Transverse colon (tissue), 4 donors: ENCODE data around the gene ZDHHC9. TPM values are rescaled to one million over a fixed set of nuclear protein-coding genes. Genes with fewer than 3 reads are reported as not detected.

Experiments
- DNase-seq: peaks from one replicate; pipeline ENCODE4 v3.0.0-alpha.2; 2019
- H3K27ac ChIP-seq, 4 donors: fragments of 200-600 bp; sonication (generic); 2 replicates each; pipeline ENCODE4 v1.5.1; 2016 to 2018; ENCODE audit warnings: inconsistent platforms in 4 of 4
- H3K27me3 ChIP-seq: fragments of 200-600 bp; sonication (generic); 2 replicates; pipeline ENCODE4 v1.5.1; 2017; ENCODE audit warnings: inconsistent platforms
- H3K36me3 ChIP-seq, 4 donors: fragments of 200-600 bp; sonication (generic); 2 replicates each; pipeline ENCODE4 v1.5.1; 2017 to 2019; ENCODE audit warnings: inconsistent platforms in 4 of 4
- H3K4me1 ChIP-seq, 4 donors: fragments of 200-600 bp; sonication (generic); 2 replicates each; pipeline ENCODE4 v1.5.1; 2017 to 2020; ENCODE audit warnings: inconsistent platforms in 4 of 4
- H3K4me3 ChIP-seq, 4 donors: fragments of 200-600 bp; sonication (generic); 1 replicate in 1 of 4; 2 replicates in 3 of 4; pipeline versions ENCODE4 v1.5.1 to v1.6.1; 2017 to 2019; ENCODE audit warnings: inconsistent platforms in 4 of 4
- H3K9me3 ChIP-seq, 2 donors: fragments of 200-600 bp; sonication (generic); 2 replicates each; pipeline ENCODE4 v1.5.1; 2017 to 2019; ENCODE audit warnings: inconsistent platforms in 2 of 2
- EP300 ChIP-seq: sonication (generic); formaldehyde crosslinking; IDR thresholded peaks from one replicate; pipeline ENCODE4 v1.6.1; 2017; ENCODE audit warnings: antibody characterized with exemption, low read depth
- POLR2A ChIP-seq: fragments of 450-650 bp; IDR thresholded peaks from one replicate; pipeline ENCODE4 v1.6.1; 2016; ENCODE audit warnings: antibody characterized with exemption, mild to moderate bottlenecking, moderate library complexity
- POLR2AphosphoS5 ChIP-seq, 3 donors: sonication (generic); formaldehyde crosslinking; IDR thresholded peaks; one replicate each; pipeline ENCODE4 v1.6.1; 2016; ENCODE audit warnings: antibody characterized with exemption in 3 of 3
- WGBS, 2 donors: methylation state at CpG; one replicate each; pipeline ENCODE4 v1.1.5; 2018; ENCODE audit warnings: low coverage in 1 of 2; 5-methylcytosine and 5-hydroxymethylcytosine counted together
- in situ Hi-C, 4 donors: fragments of 200-750 bp; cut with MboI; loops; one replicate each; pipeline versions ENCODE4 v1.15.0 to v1.15.1; 2017; ENCODE audit warnings: low sequenced_read_pairs in 3 of 4, low pct_ligation_motif_present in 1 of 4, low pct_unique_long_range_greater_than_20kb in 1 of 4
- intact Hi-C: fragments of 100-400 bp; cut with DNase I; formaldehyde crosslinking; loops from one replicate; pipeline ENCODE4 v1.15.1; 2023; ENCODE audit warnings: low total_unique reads
- total RNA-seq, 4 donors: library from RNA; depleted of rRNA; stranded (reverse); fragments of >200 nt; gene quantifications; one replicate each; pipeline ENCODE4 v1.1.0, GENCODE V29; 2016
- TF ChIP-seq, protein P1 (sequence below), 5 experiments: fragments of 200-600 bp in 3 of 5; fragments of 450-650 bp in 2 of 5; sonication (generic) in 3 of 5; IDR thresholded peaks; 1 replicate in 2 of 5; 2 replicates in 3 of 5; pipeline ENCODE4 v1.5.1; 2016 to 2017; ENCODE audit warnings: antibody characterized with exemption in 5 of 5, inconsistent platforms in 3 of 5, mild to moderate bottlenecking in 2 of 5, moderate library complexity in 1 of 5

Gene ZDHHC9
- total RNA-seq, 4 donors from 2014 or later, result 9.2 to 60.2 (median 30.7) TPM

DNA sequence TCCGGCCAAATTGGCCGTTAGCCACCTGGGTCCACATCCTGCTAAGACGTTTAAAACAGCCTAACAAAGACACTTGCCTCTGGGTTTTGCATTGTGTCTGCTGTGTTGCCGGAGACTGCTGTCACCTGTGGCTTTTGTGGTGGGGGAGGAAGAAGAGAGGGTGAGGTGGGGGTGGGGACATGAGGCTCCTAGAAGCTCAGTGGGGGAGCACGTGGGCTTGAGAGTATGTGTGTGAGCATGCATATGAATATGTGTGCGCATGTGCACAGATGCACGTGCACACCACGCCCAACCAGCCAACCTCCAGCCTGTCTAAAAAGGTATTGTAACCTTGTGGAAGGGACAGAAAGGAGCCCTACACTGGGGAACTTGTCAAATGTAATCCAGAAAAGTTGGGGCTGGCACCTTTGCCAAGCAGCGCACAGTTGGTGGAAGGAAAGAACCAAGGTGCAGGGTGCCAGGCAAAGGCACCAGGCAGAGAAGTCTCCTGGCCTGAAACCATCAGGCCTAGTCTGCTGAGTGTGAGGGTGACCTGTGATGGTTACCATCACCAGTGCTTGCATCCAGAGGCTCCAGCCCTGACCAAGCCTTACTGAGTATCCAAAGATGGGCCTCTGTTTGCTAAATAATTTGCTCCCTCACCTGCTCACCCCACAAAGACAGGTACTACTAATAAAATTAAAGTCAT, 74.1 kb downstream of the ZDHHC9 start:
- WGBS, 2 donors, result 72% methylated on average over 9 of the region's 9 CpGs; no CpG with 5 or more reads in 1 of the 2 donors
- H3K4me1 ChIP-seq, result peaks cover 0 to 12% (median 0%) of the 10 kb centered on the region in 4 donors
- TF ChIP-seq, protein P1, sequence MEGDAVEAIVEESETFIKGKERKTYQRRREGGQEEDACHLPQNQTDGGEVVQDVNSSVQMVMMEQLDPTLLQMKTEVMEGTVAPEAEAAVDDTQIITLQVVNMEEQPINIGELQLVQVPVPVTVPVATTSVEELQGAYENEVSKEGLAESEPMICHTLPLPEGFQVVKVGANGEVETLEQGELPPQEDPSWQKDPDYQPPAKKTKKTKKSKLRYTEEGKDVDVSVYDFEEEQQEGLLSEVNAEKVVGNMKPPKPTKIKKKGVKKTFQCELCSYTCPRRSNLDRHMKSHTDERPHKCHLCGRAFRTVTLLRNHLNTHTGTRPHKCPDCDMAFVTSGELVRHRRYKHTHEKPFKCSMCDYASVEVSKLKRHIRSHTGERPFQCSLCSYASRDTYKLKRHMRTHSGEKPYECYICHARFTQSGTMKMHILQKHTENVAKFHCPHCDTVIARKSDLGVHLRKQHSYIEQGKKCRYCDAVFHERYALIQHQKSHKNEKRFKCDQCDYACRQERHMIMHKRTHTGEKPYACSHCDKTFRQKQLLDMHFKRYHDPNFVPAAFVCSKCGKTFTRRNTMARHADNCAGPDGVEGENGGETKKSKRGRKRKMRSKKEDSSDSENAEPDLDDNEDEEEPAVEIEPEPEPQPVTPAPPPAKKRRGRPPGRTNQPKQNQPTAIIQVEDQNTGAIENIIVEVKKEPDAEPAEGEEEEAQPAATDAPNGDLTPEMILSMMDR (IDR thresholded peaks at IDR 0.05), result no peak
- TF ChIP-seq POLR2A, result no peak
- TF ChIP-seq POLR2AphosphoS5 (IDR thresholded peaks at IDR 0.05), result no peak
- TF ChIP-seq EP300, result no peak
- peak overlapping the region in 1 of 4 donors; percentile 37 for H3K27ac ChIP-seq
- in situ Hi-C loops, result no loop called here
- DNase-seq, result peak; percentile 53
- H3K9me3 ChIP-seq, result no peaks in the 10 kb centered on the region
- no peaks in the 10 kb centered on the region for H3K27me3 ChIP-seq
- H3K4me3 ChIP-seq, result no peak overlapping the region
- intact Hi-C loops, result no loop called here
- no peaks in the 10 kb centered on the region for H3K36me3 ChIP-seq

DNA sequence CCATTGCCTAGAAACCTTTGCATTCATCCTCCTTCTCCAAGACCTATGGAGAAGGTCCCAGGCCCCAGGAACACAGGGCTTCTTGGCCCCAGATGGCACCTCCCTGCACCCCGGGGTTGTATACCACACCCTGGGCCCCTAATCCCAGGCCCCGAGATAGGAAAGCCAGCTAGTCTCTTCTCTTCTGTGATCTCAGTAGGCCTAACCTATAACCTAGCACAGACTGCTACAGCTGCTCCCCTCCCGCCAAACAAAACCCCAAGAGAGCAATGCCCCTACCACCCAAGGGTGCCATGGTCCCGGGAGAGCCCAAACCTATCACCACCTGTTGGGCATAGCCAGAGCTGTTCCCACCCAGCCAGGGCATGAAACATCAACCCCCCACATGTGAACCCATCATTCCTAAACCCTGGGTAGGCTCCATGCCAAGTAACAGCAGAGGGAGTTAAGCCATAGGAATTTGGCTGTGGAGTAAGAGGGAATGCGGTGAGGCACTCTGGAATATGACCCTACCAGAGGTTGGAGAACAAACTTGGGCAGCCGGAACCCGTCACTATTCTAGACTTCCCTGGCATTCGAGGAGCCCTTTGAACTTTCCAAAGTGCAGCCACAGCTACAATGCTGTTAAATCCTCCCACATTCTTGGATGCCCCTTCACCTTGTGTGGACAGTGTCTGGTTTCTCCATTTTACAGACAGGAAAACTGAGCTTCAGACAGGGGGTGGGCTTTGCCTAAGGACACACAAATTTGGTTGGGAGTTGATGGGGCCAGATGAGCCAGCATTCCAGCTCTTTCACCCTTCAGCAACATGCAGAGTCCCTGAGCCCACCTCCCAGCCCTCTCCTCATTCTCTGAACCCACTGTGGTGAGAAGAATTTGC, 74.9 kb downstream of the ZDHHC9 start:
- Histone ChIP-seq H3K27me3 (no peaks in the 10 kb centered on the region), H3K36me3 (no peaks in the 10 kb centered on the region), H3K4me1 (peaks cover 0 to 9% (median 0%) of the 10 kb centered on the region in 4 donors), H3K9me3 (no peaks in the 10 kb centered on the region), H3K27ac (peak overlapping the region in 1 of 4 donors; percentile 37), H3K4me3 (no peak overlapping the region)
- in situ Hi-C loops, result no loop called here
- WGBS, 2 donors, result 82% methylated on average over 8 of the region's 8 CpGs; no CpG with 5 or more reads in 1 of the 2 donors
- intact Hi-C loops, result no loop called here
- TF ChIP-seq POLR2A (no peak), EP300 (no peak), POLR2AphosphoS5 (IDR thresholded peaks at IDR 0.05) (no peak)
- TF ChIP-seq, protein P1 (IDR thresholded peaks at IDR 0.05), result no peak
- DNase-seq, result no peak

DNA sequence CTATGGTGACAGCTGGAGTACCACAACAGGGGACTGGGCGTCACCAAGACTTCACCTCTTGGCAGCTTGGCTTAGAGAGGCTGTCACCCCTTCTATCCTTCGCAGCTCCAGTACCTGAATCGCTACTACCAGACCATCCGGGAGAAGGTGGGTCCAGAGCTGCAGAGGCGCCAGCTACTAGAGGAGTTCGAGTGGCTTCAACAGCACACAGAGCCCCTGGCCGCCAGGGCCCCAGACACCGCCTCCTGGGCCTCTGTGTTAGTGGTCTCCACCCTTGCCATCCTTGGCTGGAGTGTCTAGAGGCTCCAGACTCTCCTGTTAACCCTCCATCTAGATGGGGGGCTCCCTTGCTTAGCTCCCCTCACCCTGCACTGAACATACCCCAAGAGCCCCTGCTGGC, 75.5 kb downstream of the ZDHHC9 start:
- no peak for DNase-seq
- no peaks in the 10 kb centered on the region for H3K9me3 ChIP-seq
- intact Hi-C loops, result no loop called here
- in situ Hi-C loops, result no loop called here
- peaks cover 0 to 3% (median 0%) of the 10 kb centered on the region in 4 donors for H3K4me1 ChIP-seq
- H3K4me3 ChIP-seq, result no peak overlapping the region
- H3K27ac ChIP-seq, result no peak overlapping the region
- TF ChIP-seq EP300 (no peak), POLR2A (no peak)
- TF ChIP-seq, protein P1 (IDR thresholded peaks at IDR 0.05), result no peak
- no peaks in the 10 kb centered on the region for H3K36me3 ChIP-seq
- no peaks in the 10 kb centered on the region for H3K27me3 ChIP-seq
- 88% methylated on average over 8 of the region's 8 CpGs; no CpG with 5 or more reads in 1 of the 2 donors for WGBS, 2 donors

DNA sequence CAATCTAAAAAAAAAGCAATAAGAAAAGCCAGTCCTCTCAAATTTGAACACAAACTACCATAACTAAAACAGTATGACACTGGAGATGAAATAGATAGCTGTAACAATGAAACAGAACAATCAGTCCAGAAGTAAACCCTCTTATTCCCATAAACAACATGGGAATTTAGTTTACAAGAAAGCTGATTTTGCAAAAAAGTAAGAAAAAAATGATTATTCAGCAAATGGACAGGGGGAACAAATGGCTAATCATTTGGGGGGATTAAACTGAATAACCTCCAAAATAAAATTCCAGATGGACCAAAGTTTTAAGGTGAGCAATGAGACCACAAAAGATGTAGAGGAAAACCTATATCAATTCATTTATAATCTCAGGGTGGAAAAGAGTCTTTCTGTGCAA, 80.0 kb downstream of the ZDHHC9 start:
- Histone ChIP-seq H3K9me3 (no peaks in the 10 kb centered on the region), H3K36me3 (no peaks in the 10 kb centered on the region), H3K27ac (no peak overlapping the region), H3K27me3 (no peaks in the 10 kb centered on the region), H3K4me3 (no peak overlapping the region), H3K4me1 (no peaks in the 10 kb centered on the region)
- intact Hi-C loops (no loop called here), in situ Hi-C loops (no loop called here)
- DNase-seq, result no peak
- TF ChIP-seq EP300 (no peak), POLR2AphosphoS5 (IDR thresholded peaks at IDR 0.05) (no peak), POLR2A (no peak)
- TF ChIP-seq, protein P1 (IDR thresholded peaks at IDR 0.05), result no peak
